HL-60 (cell line): Measurements from ENCODE around the gene RBFOX2.

Experiments used
- CTCF ChIP-seq: IDR thresholded peaks from one replicate; pipeline ENCODE4 v1.5.1; 2011; ENCODE audit warnings: low read length, control low read depth, inconsistent platforms; ENCODE audit not compliant: insufficient read depth
- GABPA ChIP-seq: IDR thresholded peaks from 2 replicates; pipeline ENCODE4 v1.6.1; 2012; ENCODE audit warnings: low read depth
- POLR2AphosphoS5 ChIP-seq: IDR thresholded peaks from 2 replicates; pipeline ENCODE4 v1.6.1; 2012; ENCODE audit warnings: low read depth
- REST ChIP-seq: IDR thresholded peaks from 2 replicates; pipeline ENCODE4 v1.6.1; 2012; ENCODE audit warnings: low read depth; ENCODE audit not compliant: insufficient replicate concordance
- SPI1 ChIP-seq: IDR thresholded peaks from 2 replicates; pipeline ENCODE4 v1.6.1; 2012; ENCODE audit warnings: low read depth, mild to moderate bottlenecking, borderline replicate concordance

- TF ChIP-seq CTCF (no peak), GABPA (no peak), POLR2AphosphoS5 (no peak), REST (no peak), SPI1 (no peak)
Measured at GRCh38 chr22:35921044-35921443, 107.6 kb downstream of the RBFOX2 start.
